Astrocyte of the spinal cord (primary cell): ENCODE measurements around the gene REXO5.
"Not testable (repeated sequence)": the region's sequence is repeated elsewhere in the genome, so short reads cannot be mapped to it uniquely, and the experiment has no call there.

Experiments
- DNase-seq: peaks from one replicate; pipeline ENCODE4 v3.0.0; 2011; ENCODE audit warnings: low read depth, low spot score
- H3K4me3 ChIP-seq: 2 replicates; pipeline ENCODE4 v1.5.1; 2011; ENCODE audit warnings: low read depth, mild to moderate bottlenecking, low read length, moderate library complexity
- in situ Hi-C: cut with HindIII; loops from 2 replicates; pipeline ENCODE4 v1.10.0; 2017; ENCODE audit warnings: low sequenced_read_pairs
- TF ChIP-seq, protein P1 (sequence below): IDR thresholded peaks from 2 replicates; pipeline ENCODE4 v1.5.1; 2012; ENCODE audit warnings: low read depth, mild to moderate bottlenecking, low read length, inconsistent platforms

The REXO5 gene

DNA sequence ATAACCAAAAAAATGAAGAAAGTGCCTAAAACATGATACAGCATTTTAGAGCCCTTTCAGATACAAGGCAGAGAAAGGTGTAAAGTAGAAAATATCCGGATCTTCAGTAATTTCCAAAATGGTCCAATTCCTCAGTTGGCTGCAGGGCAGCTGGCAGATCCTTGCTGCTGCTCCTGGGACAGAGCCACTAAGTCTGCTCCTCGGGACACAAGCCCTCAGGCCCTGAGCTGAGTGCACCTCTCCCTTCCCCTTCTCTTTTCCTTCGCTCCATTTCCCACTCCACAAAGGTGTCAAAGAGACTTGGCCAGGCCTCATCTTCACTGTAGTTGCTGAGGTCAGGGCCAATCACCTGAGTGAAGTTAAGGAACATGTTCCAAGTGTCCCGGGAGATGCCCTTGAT is 53.4 kb downstream of the REXO5 start:
- in situ Hi-C loops, result no loop called here

DNA sequence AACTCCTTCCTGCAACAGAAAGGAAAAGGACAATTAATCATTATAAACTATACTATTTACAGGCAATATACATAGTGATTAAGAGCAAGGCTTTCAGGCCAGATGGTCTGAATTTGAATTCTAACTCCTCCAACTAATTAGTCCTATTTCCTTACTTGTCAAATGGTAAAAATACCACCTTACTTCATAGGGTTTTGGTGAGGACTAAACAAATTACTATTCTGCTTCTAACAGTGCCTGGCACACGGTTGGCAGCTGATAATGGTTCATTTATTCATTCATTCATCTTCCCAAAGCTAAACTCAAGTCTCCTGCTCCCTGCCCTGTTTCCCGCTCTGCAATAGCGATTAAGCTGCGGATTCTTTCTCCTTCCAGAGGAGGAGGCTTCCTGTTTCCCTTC is 54.0 kb downstream of the REXO5 start:
- H3K4me3 ChIP-seq, result no peak overlapping the region
- TF ChIP-seq, protein P1, sequence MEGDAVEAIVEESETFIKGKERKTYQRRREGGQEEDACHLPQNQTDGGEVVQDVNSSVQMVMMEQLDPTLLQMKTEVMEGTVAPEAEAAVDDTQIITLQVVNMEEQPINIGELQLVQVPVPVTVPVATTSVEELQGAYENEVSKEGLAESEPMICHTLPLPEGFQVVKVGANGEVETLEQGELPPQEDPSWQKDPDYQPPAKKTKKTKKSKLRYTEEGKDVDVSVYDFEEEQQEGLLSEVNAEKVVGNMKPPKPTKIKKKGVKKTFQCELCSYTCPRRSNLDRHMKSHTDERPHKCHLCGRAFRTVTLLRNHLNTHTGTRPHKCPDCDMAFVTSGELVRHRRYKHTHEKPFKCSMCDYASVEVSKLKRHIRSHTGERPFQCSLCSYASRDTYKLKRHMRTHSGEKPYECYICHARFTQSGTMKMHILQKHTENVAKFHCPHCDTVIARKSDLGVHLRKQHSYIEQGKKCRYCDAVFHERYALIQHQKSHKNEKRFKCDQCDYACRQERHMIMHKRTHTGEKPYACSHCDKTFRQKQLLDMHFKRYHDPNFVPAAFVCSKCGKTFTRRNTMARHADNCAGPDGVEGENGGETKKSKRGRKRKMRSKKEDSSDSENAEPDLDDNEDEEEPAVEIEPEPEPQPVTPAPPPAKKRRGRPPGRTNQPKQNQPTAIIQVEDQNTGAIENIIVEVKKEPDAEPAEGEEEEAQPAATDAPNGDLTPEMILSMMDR, result no peak
- no peak for DNase-seq
- in situ Hi-C loops, result no loop called here

More for the DNA sequence above, 53.4 kb downstream of the REXO5 start:
- no peak overlapping the region for H3K4me3 ChIP-seq
- TF ChIP-seq, protein P1, result no peak
- no peak for DNase-seq

DNA sequence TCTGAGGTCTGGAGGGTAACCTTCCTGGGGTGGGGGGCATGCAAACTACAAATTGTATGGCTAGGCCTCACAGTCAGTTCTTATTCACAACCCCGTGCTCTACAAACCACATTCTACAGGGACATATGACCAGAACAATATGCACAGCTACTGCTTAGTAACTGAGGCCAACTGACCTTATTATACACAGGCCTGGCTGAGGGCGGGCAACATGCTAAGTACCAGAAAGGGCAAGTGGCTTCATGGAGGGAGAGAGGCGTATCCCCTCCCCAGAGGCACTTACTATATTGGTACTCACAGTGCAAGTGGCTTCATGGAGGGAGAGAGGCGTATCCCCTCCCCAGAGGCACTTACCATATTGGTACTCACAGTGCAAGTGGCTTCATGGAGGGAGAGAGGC is 54.7 kb downstream of the REXO5 start:
- in situ Hi-C loops, H3K4me3 ChIP-seq, DNase-seq: not testable (repeated sequence)

DNA sequence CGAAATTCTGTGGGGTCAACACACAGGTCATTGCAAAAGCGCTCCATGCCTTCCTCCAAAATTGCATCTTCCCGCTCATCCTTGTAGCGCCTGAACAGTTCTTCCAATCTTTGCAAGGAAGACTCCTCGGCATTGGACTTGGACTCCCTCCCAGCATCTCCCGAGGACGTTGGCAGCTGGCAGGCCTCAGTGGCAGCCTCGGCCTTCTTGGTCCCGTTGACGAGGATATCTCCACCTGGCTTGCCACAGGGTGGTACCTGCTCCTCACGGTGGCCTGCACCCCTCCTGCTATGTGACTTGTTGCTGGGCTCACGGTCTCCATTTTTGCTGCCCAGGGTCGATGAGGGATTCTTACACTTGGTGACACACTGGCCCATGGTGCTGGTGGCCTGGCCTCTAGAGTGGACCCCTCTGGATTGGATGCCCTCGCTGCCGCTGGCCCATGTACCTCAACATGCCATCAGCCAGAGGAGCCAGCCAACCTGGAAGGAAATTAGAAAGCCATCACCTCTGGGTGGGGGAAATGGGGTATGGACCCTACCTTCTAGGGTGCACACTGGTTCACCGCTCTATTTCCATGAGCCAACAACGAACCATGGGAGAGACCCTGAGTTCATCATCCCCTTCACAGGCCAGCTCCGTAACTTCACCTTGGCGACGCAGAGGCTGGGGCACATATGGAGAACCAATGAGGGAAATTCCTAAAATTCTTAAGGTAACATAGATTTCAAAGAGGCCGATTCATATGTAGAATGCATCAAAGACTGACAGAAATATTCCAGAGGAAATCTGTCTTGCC is 56.0 kb downstream of the REXO5 start:
- TF ChIP-seq, protein P1, result no peak
- no peak for DNase-seq
- no peak overlapping the region for H3K4me3 ChIP-seq
- in situ Hi-C loops, result no loop called here

DNA sequence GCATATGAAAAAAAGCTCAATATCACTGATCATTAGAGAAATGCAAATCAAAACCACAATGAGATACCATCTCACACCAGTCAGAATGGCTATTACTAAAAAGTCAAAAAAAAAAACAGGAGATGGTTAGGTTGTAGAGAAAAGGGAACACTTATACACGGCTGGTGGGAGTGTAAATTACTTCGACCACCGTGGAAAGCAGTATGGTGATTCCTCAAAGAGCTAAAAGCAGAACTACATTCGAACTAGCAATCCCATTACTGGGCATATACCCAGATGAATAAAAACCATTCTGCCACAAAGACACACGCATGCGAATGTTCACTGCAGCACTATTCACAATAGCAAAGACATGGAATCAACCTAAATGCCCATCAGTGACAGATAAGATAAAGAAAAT is 58.0 kb downstream of the REXO5 start:
- DNase-seq, in situ Hi-C loops, H3K4me3 ChIP-seq: not testable (repeated sequence)

DNA sequence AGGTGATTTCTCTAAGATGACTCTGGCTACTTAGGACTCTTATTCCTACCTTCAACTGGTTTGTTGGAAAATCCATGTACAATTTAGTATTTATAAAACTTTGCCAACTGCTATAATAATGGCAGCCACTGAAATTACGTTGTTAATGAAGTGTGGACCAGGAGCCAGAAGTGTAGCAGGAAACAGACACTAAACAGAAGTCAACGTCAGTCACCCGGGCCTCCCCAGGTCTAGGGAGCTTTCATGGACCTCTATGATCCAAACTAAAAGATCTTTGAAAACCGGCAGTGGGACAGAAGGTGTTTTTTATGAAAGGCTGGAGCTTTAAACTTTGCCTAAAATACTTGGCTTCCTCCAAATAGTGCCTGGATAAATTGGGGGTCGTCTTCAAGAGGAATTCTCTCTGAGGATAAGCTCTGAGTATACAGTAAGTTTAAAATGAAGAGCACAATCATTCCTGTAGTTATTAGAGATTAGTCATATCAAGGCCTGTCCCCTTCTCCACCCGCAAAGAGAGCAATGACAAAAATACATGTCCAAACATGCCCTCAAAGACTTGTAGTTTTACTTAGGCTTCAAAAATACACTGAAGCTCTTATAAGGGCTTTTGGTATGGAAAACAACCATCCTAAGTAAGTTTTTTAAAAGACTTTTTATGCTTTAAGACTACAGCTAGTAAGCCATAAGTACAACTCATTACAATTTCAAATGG is 59.2 kb downstream of the REXO5 start:
- TF ChIP-seq, protein P1, result no peak
- in situ Hi-C loops, result no loop called here
- no peak overlapping the region for H3K4me3 ChIP-seq
- DNase-seq, result peak; percentile 64

DNA sequence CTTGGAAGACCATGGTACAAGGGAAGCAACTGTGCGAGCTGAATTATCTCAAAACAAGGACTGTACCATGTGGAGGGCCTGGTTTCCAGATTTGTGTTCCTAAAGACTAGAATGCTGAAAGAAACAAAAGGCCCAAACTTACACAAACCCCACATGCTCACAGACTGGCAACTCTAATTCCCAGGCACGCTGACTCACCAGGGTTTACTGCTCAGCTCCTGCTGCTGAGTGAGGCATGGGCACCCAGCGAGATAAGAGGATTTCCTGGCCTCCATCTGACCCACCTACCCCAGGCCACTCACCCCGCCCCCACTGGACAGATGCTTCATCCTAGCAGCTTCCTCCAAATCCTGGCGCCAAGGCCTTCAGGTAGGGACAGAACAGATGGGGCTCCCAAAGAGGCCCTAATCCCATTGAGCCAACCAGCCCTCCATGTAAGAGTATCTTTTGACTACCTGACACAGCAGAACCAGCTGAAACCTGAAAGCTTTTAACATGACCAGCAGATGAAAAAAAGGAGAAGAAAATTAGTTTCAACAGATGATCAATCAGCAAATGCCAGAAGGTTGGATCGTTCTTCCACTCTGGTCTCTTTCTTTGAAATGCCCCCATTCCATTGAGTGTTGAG is 59.9 kb downstream of the REXO5 start:
- in situ Hi-C loops, result no loop called here
- TF ChIP-seq, protein P1, result no peak
- DNase-seq, result peak; percentile 80
- H3K4me3 ChIP-seq, result no peak overlapping the region
